Measurements from ENCODE around the gene LRP2BP. TPM values are rescaled to one million over a fixed set of nuclear protein-coding genes. Genes with fewer than 3 reads are reported as not detected.

The LRP2BP gene
- polyA plus RNA-seq, 1 donor (not counting 4 experiments of a cell fraction or from before 2014, with no cell fraction given): 0.22 TPM

GRCh38 chr4:185435466-185435865 is 39.7 kb upstream of the LRP2BP start:
- no peaks in the 10 kb centered on the region for H3K79me2 ChIP-seq (ENCODE audit: control insufficient read depth, insufficient read depth, low read length)
- H3K4me1 ChIP-seq (ENCODE audit: control insufficient read depth, extremely low read depth, insufficient read depth, low read length): no peaks in the 10 kb centered on the region
- no peaks in the 10 kb centered on the region for H3K9me1 ChIP-seq (ENCODE audit: control insufficient read depth, extremely low read depth, insufficient read depth, low read length)
- no peak for FAIRE-seq
- no peaks in the 10 kb centered on the region for H3K27me3 ChIP-seq (ENCODE audit: control insufficient read depth, extremely low read depth, insufficient read depth, low read length)
- no peak overlapping the region for H3K27ac ChIP-seq (ENCODE audit: control insufficient read depth, insufficient read depth, low read length)
- H3K36me3 ChIP-seq (ENCODE audit: control insufficient read depth in 2 of 2, extremely low read depth in 1 of 2, insufficient read depth in 2 of 2, low read length in 2 of 2): no peaks in the 10 kb centered on the region
- H2AFZ ChIP-seq (ENCODE audit: control insufficient read depth, low read length): no peak overlapping the region
- no peak overlapping the region for H3K9ac ChIP-seq (ENCODE audit: control insufficient read depth, extremely low read depth, insufficient read depth, low read length)
- no peak for DNase-seq (ENCODE audit: low read depth, low spot score)
- H3K9me3 ChIP-seq (ENCODE audit: control insufficient read depth, low read depth, low read length): no peaks in the 10 kb centered on the region
- no peak overlapping the region for H3K4me2 ChIP-seq (ENCODE audit: control insufficient read depth, extremely low read depth, insufficient read depth, low read depth, low read length)
- no peaks in the 10 kb centered on the region for H4K20me1 ChIP-seq (ENCODE audit: control insufficient read depth, extremely low read depth, insufficient read depth, low read length)
- no peak overlapping the region for H3K4me3 ChIP-seq (ENCODE audit: control insufficient read depth in 2 of 3, extremely low read depth in 1 of 3, insufficient read depth in 2 of 3, low read depth in 1 of 3, low read length in 3 of 3)
- TF ChIP-seq CTCF (optimal IDR thresholded peaks at IDR 0.05 in 1 of 3, IDR thresholded peaks at IDR 0.05 in 1 of 3, conservative IDR thresholded peaks at IDR 0.05 in 1 of 3; ENCODE audit: extremely low read depth in 1 of 3, insufficient read depth in 2 of 3, low read length in 3 of 3) (no peak), EZH2 (IDR thresholded peaks at IDR 0.05; ENCODE audit: low read length) (no peak)
- dilution Hi-C loops (cut with MboI; ENCODE audit: extremely low pct_ligation_motif_present, low sequenced_read_pairs): no loop called here

GRCh38 chr4:185429660-185430059 is 33.9 kb upstream of the LRP2BP start:
- DNase-seq (ENCODE audit: low read depth, low spot score) (no peak), FAIRE-seq (no peak)
- Histone ChIP-seq H4K20me1 (ENCODE audit: control insufficient read depth, extremely low read depth, insufficient read depth, low read length) (no peaks in the 10 kb centered on the region), H3K4me3 (ENCODE audit: control insufficient read depth in 2 of 3, extremely low read depth in 1 of 3, insufficient read depth in 2 of 3, low read depth in 1 of 3, low read length in 3 of 3) (no peak overlapping the region), H3K27ac (ENCODE audit: control insufficient read depth, insufficient read depth, low read length) (no peak overlapping the region), H3K79me2 (ENCODE audit: control insufficient read depth, insufficient read depth, low read length) (peaks cover 9% of the 10 kb centered on the region), H3K4me1 (ENCODE audit: control insufficient read depth, extremely low read depth, insufficient read depth, low read length) (peaks cover 4% of the 10 kb centered on the region), H3K36me3 (ENCODE audit: control insufficient read depth in 2 of 2, extremely low read depth in 1 of 2, insufficient read depth in 2 of 2, low read length in 2 of 2) (no peaks in the 10 kb centered on the region), H2AFZ (ENCODE audit: control insufficient read depth, low read length) (no peak overlapping the region), H3K27me3 (ENCODE audit: control insufficient read depth, extremely low read depth, insufficient read depth, low read length) (no peaks in the 10 kb centered on the region), H3K9ac (ENCODE audit: control insufficient read depth, extremely low read depth, insufficient read depth, low read length) (no peak overlapping the region), H3K9me3 (ENCODE audit: control insufficient read depth, low read depth, low read length) (no peaks in the 10 kb centered on the region), H3K9me1 (ENCODE audit: control insufficient read depth, extremely low read depth, insufficient read depth, low read length) (no peaks in the 10 kb centered on the region), H3K4me2 (ENCODE audit: control insufficient read depth, extremely low read depth, insufficient read depth, low read depth, low read length) (no peak overlapping the region)
- no peak for TF ChIP-seq EZH2 (IDR thresholded peaks at IDR 0.05; ENCODE audit: low read length)
- no peak for TF ChIP-seq CTCF (optimal IDR thresholded peaks at IDR 0.05 in 1 of 3, IDR thresholded peaks at IDR 0.05 in 1 of 3, conservative IDR thresholded peaks at IDR 0.05 in 1 of 3; ENCODE audit: extremely low read depth in 1 of 3, insufficient read depth in 2 of 3, low read length in 3 of 3)
- dilution Hi-C loops (cut with MboI; ENCODE audit: extremely low pct_ligation_motif_present, low sequenced_read_pairs): no loop called here

Measured in keratinocyte (primary cell).